ENCODE results near the gene BCL2L13.

BCL2L13 gene

DNA sequence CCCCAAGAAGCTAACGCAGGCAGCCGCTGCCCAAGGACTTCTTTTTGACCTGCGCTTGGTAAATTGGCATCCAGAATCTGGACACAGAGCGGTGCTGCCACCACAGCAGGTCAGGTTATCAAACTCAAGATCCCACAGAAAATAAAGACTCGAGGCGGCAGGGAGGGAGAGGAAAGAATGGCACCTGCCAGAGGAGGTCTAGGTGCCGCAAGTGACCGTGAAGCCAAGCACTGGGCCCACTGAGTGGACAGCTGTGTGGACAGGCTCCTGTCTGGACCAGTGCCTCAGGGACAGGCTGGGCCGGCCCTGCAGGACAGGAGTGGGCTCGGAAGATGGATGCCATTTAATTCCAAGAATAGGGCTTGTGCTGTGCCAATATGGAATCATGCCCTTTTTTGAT, 108.4 kb downstream of the BCL2L13 start:
- DNase-seq (ENCODE audit: low read depth, low spot score), result no peak
- TF ChIP-seq, protein P1, sequence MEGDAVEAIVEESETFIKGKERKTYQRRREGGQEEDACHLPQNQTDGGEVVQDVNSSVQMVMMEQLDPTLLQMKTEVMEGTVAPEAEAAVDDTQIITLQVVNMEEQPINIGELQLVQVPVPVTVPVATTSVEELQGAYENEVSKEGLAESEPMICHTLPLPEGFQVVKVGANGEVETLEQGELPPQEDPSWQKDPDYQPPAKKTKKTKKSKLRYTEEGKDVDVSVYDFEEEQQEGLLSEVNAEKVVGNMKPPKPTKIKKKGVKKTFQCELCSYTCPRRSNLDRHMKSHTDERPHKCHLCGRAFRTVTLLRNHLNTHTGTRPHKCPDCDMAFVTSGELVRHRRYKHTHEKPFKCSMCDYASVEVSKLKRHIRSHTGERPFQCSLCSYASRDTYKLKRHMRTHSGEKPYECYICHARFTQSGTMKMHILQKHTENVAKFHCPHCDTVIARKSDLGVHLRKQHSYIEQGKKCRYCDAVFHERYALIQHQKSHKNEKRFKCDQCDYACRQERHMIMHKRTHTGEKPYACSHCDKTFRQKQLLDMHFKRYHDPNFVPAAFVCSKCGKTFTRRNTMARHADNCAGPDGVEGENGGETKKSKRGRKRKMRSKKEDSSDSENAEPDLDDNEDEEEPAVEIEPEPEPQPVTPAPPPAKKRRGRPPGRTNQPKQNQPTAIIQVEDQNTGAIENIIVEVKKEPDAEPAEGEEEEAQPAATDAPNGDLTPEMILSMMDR (IDR thresholded peaks at IDR 0.05; ENCODE audit: insufficient read depth, low read length, missing control alignments), result no peak
- CTCF ChIA-PET, result interaction anchor here (1.0 to 5.8 kb wide), 3 partner anchors 9 to 39 kb away, joined by 4 to 56 read pairs (median 5); no protein-coding TSS in a partner anchor
- POLR2A ChIA-PET, result interaction anchor here (0.6 kb wide), 1 partner anchor 12 kb away, joined by 3 read pairs; no protein-coding TSS in a partner anchor
- H3K4me3 ChIP-seq (ENCODE audit: low read depth, low read length), result no peak overlapping the region

DNA sequence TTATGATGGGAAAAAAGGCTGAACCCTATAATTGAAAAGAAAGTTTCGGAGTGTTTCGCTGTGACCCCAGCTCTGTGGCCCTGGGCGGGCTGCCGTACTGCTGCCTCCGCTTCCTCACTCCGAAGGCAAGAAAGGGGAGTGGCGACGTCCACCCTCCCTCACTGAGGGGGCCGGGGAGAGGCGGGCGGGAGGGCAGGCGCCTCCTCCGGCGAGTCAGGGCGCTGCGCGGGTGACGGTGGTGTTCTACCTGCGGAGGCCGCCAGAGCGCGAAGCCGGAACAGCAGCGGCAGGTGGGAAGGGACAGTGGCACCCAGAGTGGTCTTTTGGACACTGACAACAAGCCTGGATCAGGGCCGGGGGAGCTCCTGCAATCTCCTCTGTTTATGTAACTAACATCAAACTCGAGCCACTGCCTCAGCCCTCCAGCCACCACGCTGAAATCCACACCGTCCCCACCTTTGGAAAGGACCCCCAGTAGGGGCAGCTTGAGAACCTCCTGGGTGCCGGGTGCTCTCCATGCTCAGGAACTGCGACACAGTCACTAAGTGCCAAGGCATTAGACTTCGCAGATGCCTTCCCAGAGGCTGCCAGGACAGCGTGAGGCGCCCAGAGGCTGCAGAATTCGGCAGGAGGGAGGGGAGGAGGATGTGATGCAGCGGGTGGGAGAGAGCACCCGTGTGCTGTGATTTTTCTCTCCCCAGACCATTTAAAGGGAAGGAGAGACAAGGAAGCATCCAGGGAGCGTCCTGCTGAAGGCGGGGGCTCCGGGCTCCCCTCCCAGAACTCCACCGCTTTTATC, 110.2 kb downstream of the BCL2L13 start:
- ChIA-PET CTCF (interaction anchor here (1.7 kb wide), 1 partner anchor 36 kb away, joined by 5 read pairs; no protein-coding TSS in a partner anchor), POLR2A (no interaction called here)
- TF ChIP-seq, protein P1 (IDR thresholded peaks at IDR 0.05; ENCODE audit: insufficient read depth, low read length, missing control alignments), result no peak
- no peak for DNase-seq (ENCODE audit: low read depth, low spot score)
- H3K4me3 ChIP-seq (ENCODE audit: low read depth, low read length), result no peak overlapping the region

DNA sequence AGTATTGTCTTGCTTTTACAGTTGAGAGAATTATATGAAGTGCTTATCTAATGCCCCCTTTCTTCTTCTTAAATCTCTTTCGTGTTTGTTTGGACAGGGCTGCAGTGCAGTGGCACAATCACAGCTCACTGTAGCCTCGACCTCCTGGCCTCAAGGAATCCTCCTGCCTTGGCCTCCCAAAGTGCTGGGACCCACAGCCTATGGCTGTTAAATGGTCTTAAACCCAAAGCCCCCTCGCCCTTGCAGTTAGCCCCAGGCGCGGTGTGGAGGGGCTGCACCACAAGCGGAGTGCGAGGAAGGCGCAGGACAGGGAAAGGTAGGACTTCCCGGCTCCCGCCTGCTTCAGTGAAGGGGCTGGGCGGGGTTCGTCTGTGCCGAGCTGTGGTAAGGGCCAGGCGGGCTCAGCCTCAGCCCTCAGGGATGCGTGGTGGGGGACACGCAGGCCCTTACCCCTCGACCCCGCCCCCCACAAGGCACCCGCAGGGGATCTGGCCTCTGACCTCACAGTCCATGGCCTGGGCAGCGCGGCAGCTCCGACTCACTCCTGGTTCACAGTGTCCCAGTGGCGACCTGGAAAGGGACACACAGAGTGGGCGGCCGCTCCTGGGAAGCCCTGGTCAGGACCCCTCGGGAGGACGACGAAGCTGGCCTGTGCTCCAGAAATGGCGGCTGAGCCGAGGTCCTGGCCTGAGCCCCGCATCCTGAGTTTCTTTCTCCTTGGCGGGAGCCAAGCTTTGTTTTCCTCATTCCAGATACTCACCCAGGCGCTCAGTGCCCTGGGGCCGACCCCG, 111.2 kb downstream of the BCL2L13 start:
- H3K4me3 ChIP-seq (ENCODE audit: low read depth, low read length), result no peak overlapping the region
- ChIA-PET POLR2A (no interaction called here), CTCF (interaction anchor here (1.0 to 1.7 kb wide), 3 partner anchors 9 to 326 kb away, joined by 3 to 8 read pairs (median 5); no protein-coding TSS in a partner anchor)
- no peak for DNase-seq (ENCODE audit: low read depth, low spot score)
- TF ChIP-seq, protein P1 (IDR thresholded peaks at IDR 0.05; ENCODE audit: insufficient read depth, low read length, missing control alignments), result no peak

DNA sequence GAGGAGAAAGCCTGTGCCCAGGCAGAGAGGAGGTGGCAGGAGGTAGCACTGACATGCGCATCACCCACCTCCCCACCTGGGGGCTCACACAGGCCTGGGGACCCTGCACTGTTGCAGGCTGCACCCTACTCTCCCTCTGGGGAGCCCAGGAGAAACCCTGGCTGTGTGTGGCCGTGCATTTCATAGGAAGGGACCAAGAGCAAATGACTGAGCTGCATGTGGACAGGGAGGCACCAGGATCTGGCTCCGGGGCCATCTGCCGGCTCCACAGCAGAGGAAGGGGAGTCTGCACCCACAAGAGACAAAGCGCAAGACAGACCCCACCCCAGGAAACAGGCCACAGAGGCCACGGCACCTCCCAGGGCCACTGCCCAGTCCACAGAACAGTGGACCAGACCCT, 113.0 kb downstream of the BCL2L13 start:
- DNase-seq (ENCODE audit: low read depth, low spot score), result no peak
- H3K4me3 ChIP-seq (ENCODE audit: low read depth, low read length), result no peak overlapping the region
- ChIA-PET POLR2A (no interaction called here), CTCF (interaction anchor here (0.8 to 3.1 kb wide), 7 partner anchors 9 to 324 kb away, joined by 3 to 36 read pairs (median 3); no protein-coding TSS in a partner anchor)
- TF ChIP-seq, protein P1 (IDR thresholded peaks at IDR 0.05; ENCODE audit: insufficient read depth, low read length, missing control alignments), result no peak

DNA sequence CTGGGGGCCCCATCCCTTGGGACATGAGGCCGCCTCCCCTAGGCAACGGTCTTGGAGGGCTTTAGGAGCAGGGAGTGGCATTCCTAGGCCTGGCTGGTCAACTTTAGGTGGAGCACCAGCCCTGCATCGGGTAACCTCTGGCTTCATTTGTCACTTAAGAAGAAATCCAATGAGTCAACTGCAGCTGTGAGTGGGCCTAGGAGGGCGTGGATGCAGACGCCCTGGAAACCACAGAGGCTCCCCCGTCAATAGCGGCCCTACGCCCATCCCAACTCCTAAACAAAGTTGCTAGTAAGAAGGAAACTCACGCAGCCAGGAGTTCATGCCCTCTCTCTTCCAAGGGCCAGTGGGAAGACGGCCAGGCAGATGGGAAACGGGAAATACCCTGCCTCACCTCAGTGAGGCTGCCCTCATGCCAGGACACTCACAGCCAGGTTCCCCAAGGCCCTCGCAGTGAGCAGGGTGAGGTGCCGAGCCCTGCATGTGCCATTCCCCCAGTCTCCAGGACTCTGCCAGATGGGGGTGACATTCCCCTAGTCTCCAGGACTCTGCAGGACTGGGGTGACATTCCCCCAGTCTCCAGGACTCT, 114.9 kb downstream of the BCL2L13 start:
- ChIA-PET POLR2A (no interaction called here), CTCF (interaction anchor here (1.9 to 3.1 kb wide), 2 partner anchors 11 to 322 kb away, joined by 11 to 36 read pairs; no protein-coding TSS in a partner anchor)
- no peak for DNase-seq (ENCODE audit: low read depth, low spot score)

More for the DNA sequence above, 114.9 kb downstream of the BCL2L13 start:
- H3K4me3 ChIP-seq (ENCODE audit: low read depth, low read length), result no peak overlapping the region
- TF ChIP-seq, protein P1 (IDR thresholded peaks at IDR 0.05; ENCODE audit: insufficient read depth, low read length, missing control alignments), result no peak
